ENCODE results near the gene METTL14. TPM values are rescaled to one million over a fixed set of nuclear protein-coding genes. Genes with fewer than 3 reads are reported as not detected.

METTL14 gene
- total RNA-seq, 1 donor, result 19.0 TPM

DNA sequence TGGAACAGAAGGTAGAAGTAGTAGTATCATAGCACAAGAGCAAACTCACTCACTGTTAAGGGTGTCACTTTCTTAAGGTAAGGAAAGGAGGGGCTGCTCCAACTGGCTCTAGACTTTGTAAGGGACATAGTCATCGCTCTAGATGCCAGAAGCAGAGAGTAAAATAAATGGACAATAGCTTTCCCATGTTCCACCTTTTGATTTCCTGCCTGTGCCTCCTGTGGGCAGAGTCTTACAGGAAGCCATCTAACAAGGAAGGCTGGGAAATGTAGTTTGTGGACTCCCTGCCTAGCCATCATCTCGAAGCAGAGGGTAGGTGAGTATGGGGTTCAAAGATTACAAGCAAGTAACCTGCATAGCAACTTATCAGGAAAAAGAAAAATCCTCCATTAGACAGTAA lies 1.7 kb upstream of the METTL14 start:
- TF ChIP-seq, protein P1, sequence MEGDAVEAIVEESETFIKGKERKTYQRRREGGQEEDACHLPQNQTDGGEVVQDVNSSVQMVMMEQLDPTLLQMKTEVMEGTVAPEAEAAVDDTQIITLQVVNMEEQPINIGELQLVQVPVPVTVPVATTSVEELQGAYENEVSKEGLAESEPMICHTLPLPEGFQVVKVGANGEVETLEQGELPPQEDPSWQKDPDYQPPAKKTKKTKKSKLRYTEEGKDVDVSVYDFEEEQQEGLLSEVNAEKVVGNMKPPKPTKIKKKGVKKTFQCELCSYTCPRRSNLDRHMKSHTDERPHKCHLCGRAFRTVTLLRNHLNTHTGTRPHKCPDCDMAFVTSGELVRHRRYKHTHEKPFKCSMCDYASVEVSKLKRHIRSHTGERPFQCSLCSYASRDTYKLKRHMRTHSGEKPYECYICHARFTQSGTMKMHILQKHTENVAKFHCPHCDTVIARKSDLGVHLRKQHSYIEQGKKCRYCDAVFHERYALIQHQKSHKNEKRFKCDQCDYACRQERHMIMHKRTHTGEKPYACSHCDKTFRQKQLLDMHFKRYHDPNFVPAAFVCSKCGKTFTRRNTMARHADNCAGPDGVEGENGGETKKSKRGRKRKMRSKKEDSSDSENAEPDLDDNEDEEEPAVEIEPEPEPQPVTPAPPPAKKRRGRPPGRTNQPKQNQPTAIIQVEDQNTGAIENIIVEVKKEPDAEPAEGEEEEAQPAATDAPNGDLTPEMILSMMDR (IDR thresholded peaks at IDR 0.05; ENCODE audit: insufficient read depth, low read depth, low read length), result no peak
- no peak overlapping the region for H3K4me3 ChIP-seq (ENCODE audit: low read depth, low read length)
- DNase-seq (ENCODE audit: low read depth), result no peak

GRCh38 chr4:118703118-118703517 lies 17.9 kb downstream of the METTL14 start:
- no peak for DNase-seq (ENCODE audit: low read depth)
- H3K4me3 ChIP-seq (ENCODE audit: low read depth, low read length), result no peak overlapping the region
- TF ChIP-seq, protein P1 (IDR thresholded peaks at IDR 0.05; ENCODE audit: insufficient read depth, low read depth, low read length), result no peak

DNA sequence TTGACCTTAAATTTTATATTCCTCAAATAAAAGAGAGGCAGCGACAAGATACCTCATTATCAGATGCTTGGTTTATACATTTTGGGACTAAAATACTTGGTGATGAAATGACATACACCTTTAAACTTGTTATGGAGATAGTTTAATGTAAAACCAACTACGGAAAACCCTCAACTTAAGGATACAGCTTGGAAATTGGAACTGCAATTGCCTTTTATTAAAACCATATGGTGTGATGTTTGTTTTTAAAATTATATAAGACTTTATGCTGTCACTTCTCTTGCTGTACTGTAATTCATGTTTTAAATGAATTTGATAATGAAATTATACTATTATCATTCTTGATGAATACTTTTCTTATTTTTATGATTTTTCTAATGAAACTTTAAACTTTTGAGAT lies 25.9 kb downstream of the METTL14 start:
- H3K4me3 ChIP-seq (ENCODE audit: low read depth, low read length), result no peak overlapping the region
- TF ChIP-seq, protein P1 (IDR thresholded peaks at IDR 0.05; ENCODE audit: insufficient read depth, low read depth, low read length), result no peak
- peak; percentile 11 for DNase-seq (ENCODE audit: low read depth)

DNA sequence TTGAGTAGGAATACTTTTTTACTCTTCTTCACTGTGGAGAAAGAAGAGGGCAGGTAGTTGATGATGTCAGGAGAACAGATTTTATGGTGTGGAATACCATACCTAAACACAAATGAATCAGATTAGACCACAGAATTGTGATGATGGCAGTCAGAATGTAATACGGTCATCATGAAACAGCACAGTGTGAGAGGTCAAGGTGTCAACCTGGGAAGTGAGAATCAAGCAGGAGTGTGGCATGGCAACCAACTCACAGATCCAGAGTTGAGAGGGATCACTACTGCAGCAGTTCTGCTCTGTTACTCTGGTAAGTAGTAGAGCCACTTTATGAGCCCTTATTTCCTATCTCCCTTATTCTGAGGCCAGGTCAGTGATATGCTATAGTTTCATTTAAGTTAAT lies 27.7 kb downstream of the METTL14 start:
- TF ChIP-seq, protein P1 (IDR thresholded peaks at IDR 0.05; ENCODE audit: insufficient read depth, low read depth, low read length), result no peak
- H3K4me3 ChIP-seq (ENCODE audit: low read depth, low read length), result no peak overlapping the region
- DNase-seq (ENCODE audit: low read depth), result no peak

GRCh38 chr4:118714682-118715081 lies 29.5 kb downstream of the METTL14 start:
- no peak for DNase-seq (ENCODE audit: low read depth)
- no peak overlapping the region for H3K4me3 ChIP-seq (ENCODE audit: low read depth, low read length)

DNA sequence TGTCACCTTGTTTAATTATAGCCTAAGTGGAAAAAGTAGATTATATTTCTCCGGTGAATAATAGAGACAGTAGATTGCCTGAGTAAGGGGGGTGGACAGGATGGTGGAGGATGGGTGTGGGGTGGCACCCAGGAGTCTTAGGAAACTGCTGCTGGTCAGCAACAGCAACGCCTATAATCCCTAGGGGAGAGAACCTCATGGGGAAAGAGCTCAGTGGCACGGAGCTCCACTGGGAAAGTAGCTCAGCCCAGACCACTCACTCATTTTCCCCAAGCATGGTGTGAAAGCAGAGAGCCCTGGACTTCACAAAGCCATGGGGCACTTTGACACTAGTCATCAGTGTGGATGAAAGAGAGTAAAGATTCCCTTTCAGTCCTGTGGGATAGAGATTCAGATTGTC lies 31.1 kb downstream of the METTL14 start:
- DNase-seq (ENCODE audit: low read depth), result no peak
- TF ChIP-seq, protein P1 (IDR thresholded peaks at IDR 0.05; ENCODE audit: insufficient read depth, low read depth, low read length), result no peak
- H3K4me3 ChIP-seq (ENCODE audit: low read depth, low read length), result no peak overlapping the region

More at GRCh38 chr4:118714682-118715081, 29.5 kb downstream of the METTL14 start:
- TF ChIP-seq, protein P1 (IDR thresholded peaks at IDR 0.05; ENCODE audit: insufficient read depth, low read depth, low read length), result no peak

DNA sequence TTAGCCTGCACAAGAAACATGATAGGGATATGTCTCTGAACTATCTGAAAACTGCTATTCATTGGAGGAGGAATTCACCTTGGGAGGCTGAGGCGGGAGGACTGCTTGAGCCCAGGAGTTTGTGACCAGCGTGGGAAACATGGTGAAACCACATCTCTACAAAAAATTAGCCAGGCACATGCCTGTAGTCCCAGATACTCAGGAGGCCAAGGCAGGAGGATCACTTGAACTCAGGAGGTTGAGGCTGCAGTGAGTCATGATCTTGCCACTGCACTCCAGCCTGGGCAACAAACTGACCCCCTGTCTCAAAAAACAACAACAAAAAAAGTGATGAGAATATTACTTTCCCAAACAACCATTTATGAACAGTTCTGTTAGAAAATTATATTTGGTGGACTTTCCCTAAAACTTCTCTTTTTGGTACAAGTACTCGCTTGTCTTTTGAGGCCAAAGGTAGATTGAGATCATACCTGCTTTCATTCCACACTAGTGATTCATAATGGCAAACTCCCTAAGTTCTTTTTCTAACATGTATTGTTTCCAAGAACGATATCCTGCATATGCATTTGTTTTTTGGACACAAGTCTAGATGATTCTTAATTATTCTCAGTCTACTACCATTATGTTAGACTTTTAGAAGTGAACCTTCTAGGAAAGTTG lies 33.4 kb downstream of the METTL14 start:
- no peak overlapping the region for H3K4me3 ChIP-seq (ENCODE audit: low read depth, low read length)
- DNase-seq (ENCODE audit: low read depth), result no peak
- TF ChIP-seq, protein P1 (IDR thresholded peaks at IDR 0.05; ENCODE audit: insufficient read depth, low read depth, low read length), result no peak

Data from fibroblast of villous mesenchyme (primary cell).